T-cell (primary cell): Measurements from ENCODE around the gene LRTM2. TPM values are rescaled to one million over a fixed set of nuclear protein-coding genes. Genes with fewer than 3 reads are reported as not detected.

ENCODE experiments used
- ATAC-seq, 4 experiments: fragments of 200-7000 bp in 3 of 4; fragments of 150-1000 bp in 1 of 4; cut with Tn5 transposase; replicated peaks in 1 of 4; 1 replicate in 3 of 4; 2 replicates in 1 of 4; pipeline ENCODE4 v1.10.0; 2021; ENCODE audit warnings: moderate library complexity in 3 of 4, mild to moderate bottlenecking in 2 of 4, moderate number of reproducible peaks in 1 of 4
- CTCF ChIA-PET, 2 donors: fragments of 300-600 bp; sonication (Branson Sonifier 250); formaldehyde crosslinking; loops; one replicate each; lab custom pipeline; 2022; ENCODE audit warnings: antibody characterized with exemption in 2 of 2; lab: Charles Lee
- POLR2A ChIA-PET, 2 donors: fragments of 300-600 bp; sonication (Branson Sonifier 250); formaldehyde crosslinking; loops; one replicate each; lab custom pipeline; 2022; ENCODE audit warnings: antibody characterized with exemption in 2 of 2; lab: Charles Lee
- DNase-seq, 35 experiments: peaks; one replicate each; pipeline versions ENCODE4 v3.0.0 to v3.0.0-alpha.2; 2013 to 2023
- H3K27ac ChIP-seq: one replicate; pipeline ENCODE4 v1.5.1; 2013; ENCODE audit warnings: low read length
- H3K27me3 ChIP-seq, 2 experiments: replicated peaks in 1 of 2; 1 replicate in 1 of 2; 2 replicates in 1 of 2; pipeline versions ENCODE4 v1.6.1 to v1.7.0; 2013; ENCODE audit warnings: low read length in 1 of 2, mixed read lengths in 1 of 2; ENCODE audit not compliant: control insufficient read depth in 2 of 2, insufficient read depth in 2 of 2; ENCODE audit errors: extremely low read depth in 1 of 2
- H3K36me3 ChIP-seq, 2 donors: 1 replicate in 1 of 2; 2 replicates in 1 of 2; pipeline versions ENCODE4 v1.6.1 to v1.7.0; 2013; ENCODE audit warnings: low read length in 1 of 2; ENCODE audit not compliant: control insufficient read depth in 2 of 2, insufficient read depth in 1 of 2; ENCODE audit errors: extremely low read depth in 1 of 2
- H3K4me1 ChIP-seq, 2 experiments: 1 replicate in 1 of 2; 2 replicates in 1 of 2; pipeline versions ENCODE4 v1.6.1 to v1.7.0; 2013; ENCODE audit warnings: low read length in 2 of 2, mixed read lengths in 1 of 2; ENCODE audit not compliant: insufficient read depth in 2 of 2, control insufficient read depth in 1 of 2; ENCODE audit errors: extremely low read depth in 1 of 2
- H3K4me3 ChIP-seq, 2 donors: 1 replicate in 1 of 2; 2 replicates in 1 of 2; pipeline versions ENCODE4 v1.5.1 to v1.7.0; 2013; ENCODE audit warnings: mild to moderate bottlenecking in 2 of 2, low read length in 1 of 2, moderate library complexity in 1 of 2; ENCODE audit not compliant: control insufficient read depth in 1 of 2; ENCODE audit errors: extremely low read depth in 1 of 2
- H3K9me3 ChIP-seq: 2 replicates; pipeline ENCODE4 v1.7.0; 2013
- H3K27ac Mint-ChIP-seq, 2 donors: one replicate each; pipeline ENCODE4 v1.8.0; 2020 to 2021; ENCODE audit warnings: mild to moderate bottlenecking in 2 of 2, mixed read lengths in 2 of 2
- H3K27me3 Mint-ChIP-seq, 2 donors: one replicate each; pipeline ENCODE4 v1.8.0; 2021 to 2022; ENCODE audit warnings: mixed read lengths in 2 of 2
- H3K36me3 Mint-ChIP-seq: one replicate; pipeline ENCODE4 v1.8.0; 2021; ENCODE audit warnings: mixed read lengths
- H3K4me1 Mint-ChIP-seq, 3 donors: one replicate each; pipeline ENCODE4 v1.8.0; 2020 to 2022; ENCODE audit warnings: mixed read lengths in 3 of 3, mild to moderate bottlenecking in 1 of 3
- H3K4me3 Mint-ChIP-seq, 3 donors: one replicate each; pipeline ENCODE4 v1.8.0; 2020 to 2022; ENCODE audit warnings: mild to moderate bottlenecking in 3 of 3, mixed read lengths in 3 of 3, moderate library complexity in 3 of 3
- H3K9me3 Mint-ChIP-seq, 3 donors: one replicate each; pipeline ENCODE4 v1.8.0; 2020 to 2022; ENCODE audit warnings: mixed read lengths in 3 of 3
- WGBS: methylation state at CpG from one replicate; pipeline ENCODE4 v1.1.5; 2013; ENCODE audit warnings: missing lambda C conversion rate; ENCODE audit not compliant: insufficient coverage; 5-methylcytosine and 5-hydroxymethylcytosine counted together
- total RNA-seq, 35 experiments: library from RNA in 6 of 35; stranded (reverse) in 6 of 35; fragments of 120-200 nt in 1 of 35; gene quantifications; one replicate each; pipeline versions ENCODE4 v1.2.1 to v1.2.4 and lab custom pipeline; 2013 to 2026

Gene LRTM2
- total RNA-seq, 5 donors from 2014 or later (not counting 1 experiment from before 2014, with no cell fraction given): not detected

DNA sequence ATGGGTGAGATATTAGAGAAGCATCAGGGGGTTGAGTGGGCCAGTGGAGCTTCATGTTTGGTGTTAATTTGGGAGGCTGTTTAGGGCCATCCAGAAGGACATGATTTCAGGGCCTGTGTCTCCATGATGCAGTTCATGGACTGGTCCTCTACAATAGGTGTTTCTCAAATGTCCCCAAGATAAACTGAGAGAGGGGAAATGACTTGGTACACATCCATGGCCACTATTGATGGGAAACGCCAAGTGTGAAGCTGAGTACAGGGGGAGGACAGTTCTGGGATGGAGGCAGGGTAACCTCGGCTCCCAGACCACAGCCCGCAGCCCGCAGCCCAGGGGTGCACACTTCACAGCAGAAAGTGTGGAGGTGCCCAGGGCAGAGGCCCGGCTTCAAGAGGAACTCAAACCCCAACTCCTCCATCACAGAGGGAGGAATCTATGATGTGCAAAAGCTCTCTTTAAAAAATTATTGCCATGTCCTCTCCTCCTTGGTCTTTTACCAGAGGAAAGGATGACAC, 64.8 kb downstream of the LRTM2 start:
- peaks cover 27 to 35% of the 10 kb centered on the region in 2 donors for H3K27me3 Mint-ChIP-seq
- WGBS: 40% methylated on average over 1 of the region's 5 CpGs

DNA sequence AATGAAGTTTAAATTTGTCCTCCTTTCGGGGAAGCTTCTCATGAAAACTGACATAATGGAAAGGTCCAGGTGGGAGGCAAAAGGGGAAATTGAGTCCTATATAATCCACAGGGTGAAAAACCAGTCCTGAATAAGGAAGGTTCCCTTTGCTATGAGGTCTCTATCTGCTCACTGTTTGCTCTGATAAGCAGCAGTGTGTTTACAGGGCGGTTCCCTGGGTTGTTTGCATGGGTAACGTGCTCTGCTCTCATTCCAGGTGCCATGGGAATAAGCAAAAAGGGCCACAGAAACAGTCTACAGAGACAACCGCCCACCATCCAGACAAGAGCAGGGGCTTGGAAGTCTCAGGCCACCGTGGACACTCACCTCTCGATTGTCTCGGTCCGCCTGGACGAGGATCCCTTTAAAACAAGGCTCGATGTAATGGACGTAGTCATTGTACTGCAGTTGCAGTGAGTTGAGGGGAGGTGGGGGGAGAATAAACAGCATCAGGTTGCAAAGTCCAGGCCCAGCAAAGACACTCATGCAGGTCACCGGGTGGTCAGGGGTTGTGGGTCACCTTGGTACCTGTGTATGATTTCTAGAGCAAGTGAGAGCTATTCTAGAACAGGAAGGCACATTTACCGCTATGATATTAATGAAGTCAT, 65.4 kb downstream of the LRTM2 start:
- POLR2A ChIA-PET: no interaction called here
- ATAC-seq: no peak

More for the DNA sequence above, 64.8 kb downstream of the LRTM2 start:
- H3K9me3 ChIP-seq: no peaks in the 10 kb centered on the region
- no peak overlapping the region for H3K4me3 Mint-ChIP-seq
- no peaks in the 10 kb centered on the region for H3K4me1 Mint-ChIP-seq
- no peaks in the 10 kb centered on the region for H3K36me3 Mint-ChIP-seq
- CTCF ChIA-PET: no interaction called here
- peaks cover 0 to 40% of the 10 kb centered on the region in 2 experiments for H3K27me3 ChIP-seq
- no peak overlapping the region for H3K4me3 ChIP-seq
- POLR2A ChIA-PET: no interaction called here
- H3K36me3 ChIP-seq: no peaks in the 10 kb centered on the region
- H3K27ac Mint-ChIP-seq: no peak overlapping the region
- H3K9me3 Mint-ChIP-seq: peaks cover 3 to 11% (median 7%) of the 10 kb centered on the region in 3 donors
- no peak overlapping the region for H3K27ac ChIP-seq
- ATAC-seq: no peak
- DNase-seq: no peak
- H3K4me1 ChIP-seq: no peaks in the 10 kb centered on the region

More for the DNA sequence above, 65.4 kb downstream of the LRTM2 start:
- peaks cover 0 to 44% of the 10 kb centered on the region in 2 experiments for H3K27me3 ChIP-seq
- no peaks in the 10 kb centered on the region for H3K36me3 ChIP-seq
- H3K9me3 ChIP-seq: no peaks in the 10 kb centered on the region
- no peak for DNase-seq
- Mint-ChIP-seq H3K27ac (no peak overlapping the region), H3K9me3 (peaks cover 3 to 11% (median 7%) of the 10 kb centered on the region in 3 donors), H3K36me3 (no peaks in the 10 kb centered on the region), H3K4me3 (no peak overlapping the region), H3K4me1 (no peaks in the 10 kb centered on the region), H3K27me3 (peaks cover 27 to 35% of the 10 kb centered on the region in 2 donors)
- no peak overlapping the region for H3K4me3 ChIP-seq
- CTCF ChIA-PET: no interaction called here
- H3K4me1 ChIP-seq: no peaks in the 10 kb centered on the region
- no peak overlapping the region for H3K27ac ChIP-seq
- WGBS: 94% methylated on average over 10 of the region's 13 CpGs

Other genes with a start within 250 kb of the LRTM2 start
- gene FBXL14, start 226.0 kb upstream of the LRTM2 start, total RNA-seq: 10 to 100 TPM; 27.3 to 48.7 (median 42.5) TPM
- gene WNT5B, start 191.3 kb upstream of the LRTM2 start, total RNA-seq: under 1 TPM in 1 of 5 donors, not detected in 4; 0.20 TPM
- 10 to 100 TPM; 21.7 to 35.0 (median 33.4) TPM for gene ADIPOR2, start 129.5 kb upstream of the LRTM2 start, total RNA-seq
- 10 to 100 TPM; 10.2 to 14.8 (median 12.1) TPM for gene CACNA2D4, start 98.1 kb downstream of the LRTM2 start, total RNA-seq
- 10 to 100 TPM; 10.5 to 24.2 (median 20.3) TPM for gene DCP1B, start 183.9 kb downstream of the LRTM2 start, total RNA-seq
- under 1 TPM; 0.10 to 0.26 (median 0.16) TPM for gene CACNA1C, start 232.4 kb downstream of the LRTM2 start, total RNA-seq